Activated CD8-positive, alpha-beta memory T cell treated with anti-CD3 and anti-CD28 coated beads, Interleukin-2, amount 50 U/mL, for 1 hour (primary cell): Measurements from ENCODE around the gene LUC7L3.
"Not testable (repeated sequence)": the region's sequence is repeated elsewhere in the genome, so short reads cannot be mapped to it uniquely, and the experiment has no call there.

Experiments
- DNase-seq: peaks from one replicate; pipeline ENCODE4 v3.0.0-alpha.2; 2020; ENCODE audit errors: extremely low read depth

LUC7L3 gene

GRCh38 chr17:50708050-50709000 lies 11.1 kb upstream of the LUC7L3 start:
- no peak for DNase-seq

GRCh38 chr17:50709053-50709452 lies 10.3 kb upstream of the LUC7L3 start:
- DNase-seq, result not testable (repeated sequence)

- DNase-seq, result no peak
These were observed 9.4 kb upstream of the LUC7L3 start for GRCh38 chr17:50710025-50710424.

- no peak for DNase-seq
These were observed 8.8 kb upstream of the LUC7L3 start for GRCh38 chr17:50710650-50711049.

GRCh38 chr17:50712641-50713040 lies 6.8 kb upstream of the LUC7L3 start:
- DNase-seq, result no peak

- no peak for DNase-seq
These were observed 3.9 kb upstream of the LUC7L3 start for GRCh38 chr17:50715471-50715870.

- DNase-seq, result no peak
These were observed 756 bp downstream of the LUC7L3 start for GRCh38 chr17:50719924-50720794.

GRCh38 chr17:50721194-50722010 lies 2.0 kb downstream of the LUC7L3 start:
- no peak for DNase-seq

- no peak for DNase-seq
These were observed 3.3 kb downstream of the LUC7L3 start for GRCh38 chr17:50722746-50723145.

GRCh38 chr17:50724622-50725021 lies 5.2 kb downstream of the LUC7L3 start:
- DNase-seq, result not testable (repeated sequence)

- DNase-seq, result no peak
These were observed 6.6 kb downstream of the LUC7L3 start for GRCh38 chr17:50725769-50726655.

- DNase-seq, result no peak
These were observed 8.7 kb downstream of the LUC7L3 start for GRCh38 chr17:50728112-50728429.

GRCh38 chr17:50728881-50729765 lies 9.7 kb downstream of the LUC7L3 start:
- DNase-seq, result no peak

- no peak for DNase-seq
These were observed 12.4 kb downstream of the LUC7L3 start for GRCh38 chr17:50731575-50732460.

GRCh38 chr17:50735287-50735686 lies 15.9 kb downstream of the LUC7L3 start:
- no peak for DNase-seq

- no peak for DNase-seq
These were observed 17.8 kb downstream of the LUC7L3 start for GRCh38 chr17:50737118-50737698.

- no peak for DNase-seq
These were observed 19.7 kb downstream of the LUC7L3 start for GRCh38 chr17:50739098-50739497.

GRCh38 chr17:50745631-50746030 lies 26.2 kb downstream of the LUC7L3 start:
- DNase-seq, result no peak
